ENCODE results near the gene PRKACG. TPM values are rescaled to one million over a fixed set of nuclear protein-coding genes. Genes with fewer than 3 reads are reported as not detected.

The PRKACG gene
- total RNA-seq, 1 donor from 2014 or later, result not detected

DNA sequence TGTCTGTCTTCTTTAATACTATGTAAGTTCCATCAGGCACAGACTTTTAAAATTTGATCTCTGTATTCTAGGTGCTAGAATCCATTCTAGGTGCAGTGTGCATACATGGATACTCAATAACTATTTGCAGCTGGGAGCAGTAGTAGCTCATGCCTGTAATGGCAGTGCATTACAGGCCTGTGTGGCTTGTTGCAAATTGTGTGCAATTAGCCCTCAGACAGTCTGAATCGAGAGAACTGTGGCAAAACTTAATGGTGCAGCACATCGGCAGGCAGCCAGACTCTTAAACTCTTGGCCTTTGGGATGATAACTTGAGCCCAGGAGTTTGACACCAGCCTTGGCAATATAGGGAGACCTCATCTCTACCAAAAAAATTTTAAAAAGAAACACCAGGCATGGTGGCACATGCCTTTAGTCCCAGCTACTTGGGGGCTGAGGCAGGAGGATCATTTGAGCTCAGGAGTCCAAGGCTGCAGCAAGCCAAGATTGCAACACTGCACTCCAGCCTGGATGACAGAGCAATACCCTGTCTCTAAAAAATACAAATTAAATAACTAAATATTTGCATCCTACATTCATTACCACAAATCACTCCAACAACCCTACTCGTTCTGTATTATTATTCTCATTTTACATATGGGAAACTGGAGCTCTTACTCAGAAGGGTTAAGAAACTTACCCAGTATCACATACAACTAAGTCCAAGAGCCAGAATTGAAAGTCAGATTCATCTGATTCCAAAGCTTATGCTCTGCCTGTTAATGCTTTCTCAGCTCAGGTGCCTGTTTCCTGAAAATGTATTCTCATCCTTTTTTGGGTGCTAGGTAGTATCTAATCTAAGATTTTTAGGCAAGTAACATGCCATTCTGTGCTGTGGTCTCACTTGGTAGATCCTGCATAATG is 30.1 kb downstream of the PRKACG start:
- no peak for DNase-seq (ENCODE audit: low read depth in 2 of 2)

DNA sequence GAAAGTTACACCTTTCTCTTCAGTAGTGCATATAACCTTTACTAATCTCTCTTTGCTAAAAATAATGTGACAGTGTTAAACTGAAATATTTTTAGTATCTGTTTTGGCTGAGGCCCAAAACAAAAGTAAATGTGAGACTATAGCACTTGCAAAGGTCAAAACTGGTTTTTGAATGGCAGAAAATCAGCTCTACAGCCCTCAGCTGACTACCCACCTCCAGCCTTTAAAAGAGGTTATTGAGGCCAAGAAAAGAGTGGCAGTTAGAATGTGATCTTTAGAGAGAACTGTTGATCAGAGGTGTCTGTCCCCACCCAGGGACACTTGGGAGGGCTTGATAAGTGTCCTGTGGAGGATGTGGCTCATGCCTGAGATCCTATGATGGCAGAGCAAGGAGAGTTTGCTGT is 30.9 kb downstream of the PRKACG start:
- DNase-seq (ENCODE audit: low read depth in 2 of 2), result no peak

- DNase-seq (ENCODE audit: low read depth in 2 of 2), result no peak
These were observed 32.1 kb downstream of the PRKACG start for GRCh38 chr9:68981789-68982188.

DNA sequence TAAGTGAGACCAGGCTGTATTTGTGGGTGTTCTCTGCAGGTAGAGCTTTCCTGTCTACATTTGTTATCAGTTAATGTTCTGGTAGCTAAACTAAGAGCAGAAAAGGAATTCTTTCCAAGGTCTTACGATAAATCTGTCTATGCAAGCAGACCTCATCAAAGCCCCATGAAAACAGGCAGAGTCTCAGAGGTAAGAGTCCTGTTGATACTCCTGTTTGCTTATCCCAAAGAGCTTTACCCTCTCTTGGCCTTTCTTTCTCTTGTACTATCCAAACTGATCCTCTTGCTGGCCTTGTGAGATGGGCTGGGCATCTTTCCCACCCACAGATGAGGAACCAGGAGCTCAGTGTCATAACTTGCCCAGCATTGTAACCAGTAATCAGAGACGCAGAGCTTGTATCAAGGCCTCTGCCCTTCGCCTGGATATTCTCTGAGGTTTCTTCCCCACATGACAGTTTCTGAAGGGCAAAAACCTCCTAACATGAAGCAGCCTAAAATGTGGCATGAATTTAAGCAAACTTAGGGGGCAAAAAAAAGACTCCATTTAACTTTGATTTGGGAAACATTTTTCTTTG is 33.5 kb downstream of the PRKACG start:
- DNase-seq (ENCODE audit: low read depth in 2 of 2), result no peak

- peak in 1 of 2 donors; percentile 10 for DNase-seq (ENCODE audit: low read depth in 2 of 2)
These were observed 34.2 kb downstream of the PRKACG start for GRCh38 chr9:68979538-68980314.

DNA sequence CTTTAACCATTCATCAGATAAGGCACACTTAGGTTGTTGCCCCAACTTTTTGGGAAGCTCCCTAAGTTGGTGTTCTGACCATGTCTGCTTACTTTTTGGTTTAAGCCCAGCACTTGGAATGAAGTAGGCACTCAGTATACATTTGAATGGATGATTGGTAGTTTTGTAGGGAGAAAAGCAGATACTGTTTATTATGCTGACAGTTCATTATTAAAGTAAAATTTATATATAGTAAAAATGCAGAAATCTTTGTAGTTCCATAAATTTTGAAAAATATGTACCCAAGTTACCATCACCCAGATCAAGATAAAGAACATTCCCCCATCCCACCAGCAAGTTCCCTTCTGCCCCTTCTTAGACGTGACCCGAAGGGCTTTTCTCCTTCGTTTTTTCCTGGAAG is 35.4 kb downstream of the PRKACG start:
- DNase-seq (ENCODE audit: low read depth in 2 of 2), result no peak

DNA sequence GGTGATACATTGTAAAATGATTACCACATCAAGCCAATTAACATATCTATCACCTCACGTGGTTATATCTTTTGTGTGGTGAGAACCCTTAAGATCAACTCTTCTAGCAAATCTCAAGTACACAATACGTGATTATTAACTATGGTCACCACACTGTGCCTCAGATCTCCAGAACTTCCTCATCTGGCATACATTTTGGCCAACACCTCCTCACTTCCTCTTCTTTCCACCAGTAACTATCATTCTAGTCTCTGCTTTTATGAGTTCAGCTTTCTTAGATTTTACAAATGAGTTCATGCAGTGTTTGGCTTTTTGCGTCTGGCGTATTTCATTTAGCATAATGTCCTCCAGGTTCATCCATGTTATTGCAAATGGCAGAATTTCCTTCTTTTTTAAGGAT is 35.8 kb downstream of the PRKACG start:
- DNase-seq (ENCODE audit: low read depth in 2 of 2), result no peak

DNA sequence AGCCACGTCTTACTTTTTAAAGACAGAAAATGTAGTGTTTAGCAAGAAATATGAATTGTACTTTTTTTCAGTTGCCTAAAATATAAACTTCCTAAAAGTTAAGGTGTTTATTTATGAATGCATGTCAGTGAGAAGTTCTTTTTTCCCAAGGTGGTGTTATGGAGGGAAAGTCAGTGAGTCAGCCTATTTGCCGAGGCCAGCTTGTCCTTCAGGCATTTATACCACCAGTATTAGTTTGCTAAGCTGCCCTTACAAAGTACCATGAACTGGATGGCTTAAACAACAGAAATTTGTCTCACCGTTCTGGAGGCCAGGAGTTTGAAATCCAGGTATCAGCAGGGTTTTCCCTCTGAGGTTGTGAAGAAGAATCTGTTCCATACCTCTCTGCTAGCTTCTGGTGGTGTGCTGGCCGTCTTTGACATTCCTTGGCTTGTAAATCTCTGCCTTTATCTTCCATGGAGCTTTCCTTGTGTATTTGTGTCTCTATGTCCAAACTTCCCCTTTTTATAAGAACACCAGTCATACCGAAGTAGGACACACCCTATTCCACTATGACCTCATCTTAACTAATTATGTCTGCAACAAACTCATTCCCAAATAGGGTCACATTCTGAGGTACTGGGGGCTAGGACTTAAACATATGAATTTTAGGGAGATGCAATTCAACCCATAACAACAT is 38.4 kb downstream of the PRKACG start:
- no peak for DNase-seq (ENCODE audit: low read depth in 2 of 2)

- no peak for DNase-seq (ENCODE audit: low read depth in 2 of 2)
These were observed 39.0 kb downstream of the PRKACG start for GRCh38 chr9:68974901-68975300.

GRCh38 chr9:68974431-68974830 is 39.5 kb downstream of the PRKACG start:
- DNase-seq (ENCODE audit: low read depth in 2 of 2), result no peak

DNA sequence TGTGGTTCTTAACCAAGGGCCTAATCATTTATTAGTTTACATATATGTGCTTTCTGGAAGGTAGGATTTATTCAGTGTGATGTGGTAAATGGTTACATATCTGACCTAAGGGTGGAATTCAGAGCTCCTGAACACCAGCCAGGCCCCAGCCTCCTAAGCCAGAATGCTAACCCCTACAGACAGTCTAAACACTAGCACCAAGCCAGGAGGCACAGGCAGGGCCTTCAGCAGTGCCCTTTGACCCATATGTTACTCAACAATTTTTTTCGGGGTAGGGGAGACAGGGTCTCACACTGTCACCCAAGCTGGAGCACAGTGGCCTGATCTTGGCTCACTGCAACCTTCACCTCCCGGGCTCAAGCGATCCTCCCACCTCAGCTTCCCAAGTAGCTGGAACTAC is 40.3 kb downstream of the PRKACG start:
- no peak for DNase-seq (ENCODE audit: low read depth in 2 of 2)

DNA sequence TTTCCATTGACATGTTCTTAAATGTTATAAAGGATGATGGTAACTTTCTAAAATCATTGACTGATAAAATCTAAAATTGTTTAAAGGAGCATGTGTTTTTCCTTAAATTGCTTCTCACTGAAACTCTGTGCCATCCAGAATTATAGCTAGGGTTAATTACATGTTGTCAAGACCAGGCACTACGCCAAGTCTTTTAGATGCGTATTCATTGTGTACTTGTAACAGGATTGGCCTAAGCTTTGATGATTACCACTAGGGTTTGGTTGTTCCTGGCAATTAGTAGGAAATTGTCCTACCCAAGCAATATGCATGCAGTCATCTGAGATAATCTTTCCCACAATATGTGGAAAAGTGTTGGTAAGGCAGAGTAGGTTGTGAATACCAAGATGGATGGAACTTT is 43.8 kb downstream of the PRKACG start:
- DNase-seq (ENCODE audit: low read depth in 2 of 2), result no peak

DNA sequence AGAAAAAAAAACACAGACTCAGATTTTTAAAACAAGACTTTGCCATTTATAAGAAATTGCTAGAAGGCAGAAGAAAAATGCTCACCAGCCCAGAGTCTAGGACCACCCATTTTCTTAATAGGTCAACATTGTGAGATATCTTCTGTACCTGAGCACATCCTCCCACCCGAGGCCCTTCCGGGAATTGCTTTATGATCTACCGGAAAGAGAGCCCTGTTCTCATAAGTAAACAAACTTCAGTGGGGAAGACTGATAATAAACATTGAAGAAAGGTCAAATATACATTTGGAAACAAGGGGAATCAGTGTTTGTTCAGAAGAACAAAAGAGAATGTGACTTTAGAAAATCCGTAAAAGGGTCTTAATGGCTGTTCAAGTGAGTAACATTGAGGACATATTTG is 44.4 kb downstream of the PRKACG start:
- no peak for DNase-seq (ENCODE audit: low read depth in 2 of 2)

GRCh38 chr9:68967800-68968199 is 46.1 kb downstream of the PRKACG start:
- DNase-seq (ENCODE audit: low read depth in 2 of 2), result no peak

GRCh38 chr9:68966496-68966944 is 47.4 kb downstream of the PRKACG start:
- no peak for DNase-seq (ENCODE audit: low read depth in 2 of 2)

DNA sequence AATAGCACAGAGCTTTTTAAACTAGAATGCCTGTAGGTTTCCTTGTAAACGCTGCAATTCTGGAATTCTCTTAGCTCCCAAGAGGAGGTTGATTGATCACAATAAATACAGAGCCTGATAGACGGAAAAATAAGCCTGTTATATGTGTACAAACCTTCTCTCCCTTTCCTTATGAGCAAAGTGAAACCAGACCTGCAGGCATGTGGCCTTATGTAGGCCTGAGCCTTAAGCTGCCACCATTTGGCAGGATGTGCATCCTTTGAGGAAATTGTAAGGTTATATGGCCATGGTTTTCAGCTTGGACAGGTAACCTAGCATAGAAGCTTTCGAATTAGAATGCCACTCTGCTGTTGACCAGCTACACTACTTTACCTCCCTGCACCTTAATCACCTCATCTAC is 49.1 kb downstream of the PRKACG start:
- no peak for DNase-seq (ENCODE audit: low read depth in 2 of 2)

DNA sequence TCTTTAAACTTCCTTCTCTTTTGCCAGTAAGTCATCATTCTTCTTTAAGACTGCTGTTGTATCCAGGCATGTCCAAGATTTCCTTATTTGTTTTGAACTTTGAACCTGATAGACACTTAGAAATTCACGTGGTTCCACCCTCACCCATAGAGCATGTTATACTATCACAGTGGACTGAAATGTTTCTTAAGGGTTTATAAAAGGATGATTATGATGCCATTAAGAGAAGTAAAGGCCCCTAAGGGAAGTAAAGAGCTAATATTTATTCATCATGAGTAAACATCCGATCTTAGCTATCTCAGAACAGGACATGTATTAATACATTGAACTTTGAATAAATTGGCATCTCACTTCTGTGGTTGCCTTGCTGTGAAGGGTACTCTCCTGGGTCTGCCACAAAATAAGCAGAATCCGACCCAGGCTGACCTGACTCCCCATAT is 49.8 kb downstream of the PRKACG start:
- no peak for DNase-seq (ENCODE audit: low read depth in 2 of 2)

- no peak for DNase-seq (ENCODE audit: low read depth in 2 of 2)
These were observed 50.5 kb downstream of the PRKACG start for GRCh38 chr9:68963416-68963815.
